AG10803 (cell line): ENCODE measurements around the gene MAFG.
A peak's percentile ranks its signal among the peaks of the same experiment; 100 is the strongest.

Experiments used
- DNase-seq: peaks from one replicate; pipeline ENCODE4 v3.0.0; 2010; ENCODE audit warnings: low read depth
- H3K4me3 ChIP-seq: 2 replicates; pipeline ENCODE4 v1.5.1; 2011; ENCODE audit warnings: mild to moderate bottlenecking, low read length, control low read depth
- CTCF ChIP-seq: conservative IDR thresholded peaks from 2 replicates; pipeline ENCODE4 v1.5.1; 2011; ENCODE audit warnings: mild to moderate bottlenecking, low read length, control low read depth, inconsistent platforms

MAFG gene

GRCh38 chr17:81967244-81967532 lies 39.7 kb upstream of the MAFG start:
- no peak for DNase-seq
- TF ChIP-seq CTCF: no peak
- no peak overlapping the region for H3K4me3 ChIP-seq

- peak; percentile 66 for DNase-seq
- no peak for TF ChIP-seq CTCF
- H3K4me3 ChIP-seq: no peak overlapping the region
These were observed 39.1 kb upstream of the MAFG start for GRCh38 chr17:81966343-81967243.

DNA sequence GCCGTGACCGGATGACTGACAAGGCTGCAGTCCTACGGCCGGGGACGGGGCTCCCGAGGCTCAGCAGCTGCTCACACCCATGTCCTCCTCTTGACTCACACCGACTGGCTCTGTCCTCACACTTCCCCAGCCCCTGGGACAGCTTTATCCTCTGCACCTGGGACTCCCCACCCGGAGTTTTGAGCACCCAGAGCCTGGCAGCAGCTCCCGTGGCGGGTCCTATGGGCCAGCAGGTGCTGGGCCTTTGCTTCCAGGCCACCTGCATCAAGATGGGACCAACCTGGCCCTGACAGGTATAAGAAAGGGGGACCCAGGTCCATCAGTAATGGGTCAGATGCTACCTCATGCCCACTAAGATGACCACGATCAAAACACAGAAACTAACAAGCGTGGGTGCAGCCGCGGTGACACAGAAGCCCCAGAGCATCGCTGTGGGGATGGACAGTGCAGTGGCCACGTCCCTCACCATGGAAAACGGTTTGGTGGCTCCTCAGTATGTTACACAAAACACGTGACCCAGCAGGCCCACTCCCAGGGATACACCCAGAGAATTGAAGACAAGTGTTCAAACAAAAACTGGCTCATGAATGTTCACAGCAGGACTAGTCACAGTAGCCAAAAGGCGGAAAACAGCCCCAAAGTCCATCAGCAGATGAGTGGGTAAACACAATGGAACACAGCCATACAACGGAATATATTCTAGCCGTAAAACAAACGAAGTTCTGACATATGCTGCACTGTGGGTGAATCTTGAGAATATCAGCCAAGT lies 36.7 kb upstream of the MAFG start:
- no peak for DNase-seq
- no peak for TF ChIP-seq CTCF
- no peak overlapping the region for H3K4me3 ChIP-seq

- no peak for TF ChIP-seq CTCF
- DNase-seq: no peak
These were observed 35.2 kb upstream of the MAFG start for GRCh38 chr17:81962499-81963441.

DNA sequence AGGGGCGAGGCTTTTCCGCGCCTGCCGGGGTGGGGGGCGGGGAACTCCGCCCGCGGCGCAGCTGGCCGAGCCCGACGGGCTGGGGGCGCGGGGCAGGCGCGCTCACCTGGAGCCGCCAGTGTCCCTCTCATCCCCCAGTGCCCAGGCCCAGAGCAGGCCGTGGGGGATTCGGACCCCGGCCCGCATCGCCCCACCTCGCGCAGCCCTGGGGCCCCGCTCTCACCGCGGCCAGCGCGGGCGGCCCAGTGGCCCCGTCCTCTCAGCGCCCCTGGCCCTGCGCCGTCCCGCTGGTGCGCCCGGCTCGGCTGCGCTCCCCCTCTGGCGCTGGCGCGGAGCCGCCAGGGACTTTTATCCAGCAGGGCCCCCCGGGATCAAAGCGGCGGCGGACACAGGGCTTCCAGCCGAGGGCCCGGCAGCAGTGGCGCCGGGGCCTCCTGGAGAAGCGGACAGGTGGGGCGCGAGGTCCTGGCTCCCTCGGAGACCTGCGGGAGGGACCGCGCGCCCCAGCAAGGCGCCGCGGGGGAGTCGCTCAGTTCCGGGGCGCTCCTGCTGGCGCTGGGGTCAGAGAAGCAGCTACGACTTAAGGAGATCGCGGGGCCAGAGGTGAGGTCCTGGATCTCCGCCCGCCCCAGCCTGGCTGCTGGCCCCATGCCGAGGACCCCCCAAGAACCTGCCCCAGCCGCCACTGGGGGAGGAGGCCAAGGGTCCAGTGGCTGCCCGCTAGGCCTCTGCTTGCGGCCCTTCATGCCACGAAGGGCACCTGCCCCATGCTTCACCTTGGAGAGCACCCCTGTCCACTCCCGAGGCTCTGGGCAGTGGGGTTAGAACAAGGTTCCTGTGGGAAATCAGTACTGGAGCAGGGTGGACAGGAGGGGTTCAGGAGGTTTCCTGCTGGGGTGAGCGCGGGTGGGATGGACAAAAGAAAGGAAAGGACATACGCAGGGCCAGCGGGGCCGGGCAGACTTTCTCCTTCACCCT lies 34.3 kb upstream of the MAFG start:
- no peak for DNase-seq
- H3K4me3 ChIP-seq: no peak overlapping the region
- TF ChIP-seq CTCF: no peak

More at GRCh38 chr17:81962499-81963441, 35.2 kb upstream of the MAFG start:
- H3K4me3 ChIP-seq: no peak overlapping the region

GRCh38 chr17:81961087-81961511 lies 33.6 kb upstream of the MAFG start, which contains the start of gene NOTUM:
Gene NOTUM, minus strand, starts transcription at chr17:81961187. Its CDS starts 278 bp downstream, at chr17:81960909.
- TF ChIP-seq CTCF: 0 out of 2 replicates have a peak, but pooled peaks have one; percentile 10
- peak; percentile 26 for DNase-seq
- no peak within 1 kb of the TSS for H3K4me3 ChIP-seq
